PFSK-1 (cell line): ENCODE data around the gene SPATA31A6.
"Not testable (repeated sequence)": the region's sequence is repeated elsewhere in the genome, so short reads cannot be mapped to it uniquely, and the experiment has no call there.

Experiments used
- POLR2AphosphoS5 ChIP-seq: IDR thresholded peaks from 2 replicates; pipeline ENCODE4 v1.6.1; 2012; ENCODE audit warnings: low read depth, mild to moderate bottlenecking, control low read depth, low read length, moderate library complexity
- SIN3A ChIP-seq: IDR thresholded peaks from 2 replicates; pipeline ENCODE4 v1.6.1; 2012; ENCODE audit warnings: mild to moderate bottlenecking, low read length, moderate library complexity, borderline replicate concordance; ENCODE audit not compliant: insufficient read depth
- TAF1 ChIP-seq: IDR thresholded peaks from 2 replicates; pipeline ENCODE4 v1.6.1; 2012; ENCODE audit warnings: low read length, control low read depth, borderline replicate concordance; ENCODE audit not compliant: insufficient read depth

DNA sequence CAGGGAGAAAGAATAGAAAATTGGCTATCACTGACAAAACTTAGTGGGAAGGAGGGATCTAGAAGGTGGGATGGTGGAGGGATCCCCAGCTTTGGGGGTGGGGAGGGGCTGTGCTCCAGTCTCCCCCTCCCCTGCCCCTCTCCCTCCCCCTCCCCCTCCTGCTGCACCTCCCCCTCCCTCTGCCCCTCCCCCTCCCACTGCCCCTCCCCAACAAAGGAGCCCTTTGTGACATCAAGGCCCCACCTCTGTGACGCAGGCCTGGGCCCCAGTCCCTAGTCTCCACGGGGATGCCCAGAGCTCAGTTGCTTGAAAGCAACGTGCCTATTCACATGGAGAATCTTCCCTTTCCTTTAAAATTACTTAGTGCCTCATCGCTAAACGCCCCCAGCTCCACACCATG lies at the start of gene SPATA31A6:
- not testable (repeated sequence) for TF ChIP-seq POLR2AphosphoS5, SIN3A, TAF1
